Chondrocyte (in vitro differentiated cells): ENCODE results near the gene ADARB2. TPM values are rescaled to one million over a fixed set of nuclear protein-coding genes. Genes with fewer than 3 reads are reported as not detected.

Experiments
- DNase-seq: peaks from one replicate; pipeline ENCODE4 v3.0.0; 2021; ENCODE audit warnings: mixed read lengths, low spot score
- H3K27ac Mint-ChIP-seq: one replicate; pipeline ENCODE4 v1.8.0; 2021; ENCODE audit warnings: mild to moderate bottlenecking, moderate library complexity, mixed read lengths; ENCODE audit not compliant: unreplicated experiment
- H3K27me3 Mint-ChIP-seq: 2 replicates; pipeline ENCODE4 v1.8.0; 2021; ENCODE audit warnings: low read depth, mixed read lengths
- H3K36me3 Mint-ChIP-seq: 2 replicates; pipeline ENCODE4 v1.8.0; 2021; ENCODE audit warnings: low read depth, mixed read lengths
- H3K4me1 Mint-ChIP-seq: 2 replicates; pipeline ENCODE4 v1.8.0; 2021; ENCODE audit warnings: low read depth, mild to moderate bottlenecking, mixed read lengths
- H3K4me3 Mint-ChIP-seq: one replicate; pipeline ENCODE4 v1.8.0; 2021; ENCODE audit warnings: mild to moderate bottlenecking, moderate library complexity, mixed read lengths; ENCODE audit not compliant: unreplicated experiment
- H3K9me3 Mint-ChIP-seq: 2 replicates; pipeline ENCODE4 v1.8.0; 2021; ENCODE audit warnings: low read depth, mixed read lengths
- total RNA-seq: library from RNA; stranded (reverse); gene quantifications from 3 replicates; pipeline ENCODE4 v1.2.1, GENCODE V29; 2021
- TF ChIP-seq, protein P1 (sequence below): fragments of 200-600 bp; sonication (generic); IDR thresholded peaks from 2 replicates; pipeline ENCODE4 v1.5.0; 2021; ENCODE audit warnings: antibody characterized with exemption, mild to moderate bottlenecking, moderate library complexity

Gene ADARB2
- total RNA-seq, 1 donor from 2014 or later: 3.3 TPM

DNA sequence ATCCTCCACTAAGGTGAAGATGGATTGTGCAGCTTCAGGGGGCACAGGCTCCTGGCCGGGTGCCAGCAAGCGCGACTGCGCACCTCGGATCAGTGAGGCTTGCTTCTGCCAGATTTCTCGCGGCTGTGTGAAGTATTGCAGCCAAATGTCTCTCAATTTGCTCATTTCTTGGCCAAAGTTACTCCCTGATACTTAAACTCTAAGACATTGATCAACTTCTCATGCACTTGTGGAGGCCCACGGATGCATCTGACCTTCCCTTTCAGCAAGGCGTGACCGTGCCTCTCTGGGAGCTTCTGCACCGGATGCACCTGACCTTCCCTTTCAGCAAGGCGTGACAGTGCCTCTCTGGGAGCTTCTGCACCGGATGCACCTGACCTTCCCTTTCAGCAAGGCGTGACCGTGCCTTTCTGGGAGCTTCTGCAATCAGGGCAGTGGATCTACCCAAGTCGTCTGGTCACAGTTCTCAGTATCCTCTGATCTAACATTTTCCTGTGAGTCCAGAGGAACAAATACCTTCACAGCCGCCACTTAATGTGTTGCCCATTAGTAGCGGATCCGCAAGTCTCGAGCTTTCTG lies 248.3 kb downstream of the ADARB2 start:
- no peak for DNase-seq
- no peak overlapping the region for H3K4me3 Mint-ChIP-seq
- peaks cover 5% of the 10 kb centered on the region for H3K27me3 Mint-ChIP-seq
- TF ChIP-seq, protein P1, sequence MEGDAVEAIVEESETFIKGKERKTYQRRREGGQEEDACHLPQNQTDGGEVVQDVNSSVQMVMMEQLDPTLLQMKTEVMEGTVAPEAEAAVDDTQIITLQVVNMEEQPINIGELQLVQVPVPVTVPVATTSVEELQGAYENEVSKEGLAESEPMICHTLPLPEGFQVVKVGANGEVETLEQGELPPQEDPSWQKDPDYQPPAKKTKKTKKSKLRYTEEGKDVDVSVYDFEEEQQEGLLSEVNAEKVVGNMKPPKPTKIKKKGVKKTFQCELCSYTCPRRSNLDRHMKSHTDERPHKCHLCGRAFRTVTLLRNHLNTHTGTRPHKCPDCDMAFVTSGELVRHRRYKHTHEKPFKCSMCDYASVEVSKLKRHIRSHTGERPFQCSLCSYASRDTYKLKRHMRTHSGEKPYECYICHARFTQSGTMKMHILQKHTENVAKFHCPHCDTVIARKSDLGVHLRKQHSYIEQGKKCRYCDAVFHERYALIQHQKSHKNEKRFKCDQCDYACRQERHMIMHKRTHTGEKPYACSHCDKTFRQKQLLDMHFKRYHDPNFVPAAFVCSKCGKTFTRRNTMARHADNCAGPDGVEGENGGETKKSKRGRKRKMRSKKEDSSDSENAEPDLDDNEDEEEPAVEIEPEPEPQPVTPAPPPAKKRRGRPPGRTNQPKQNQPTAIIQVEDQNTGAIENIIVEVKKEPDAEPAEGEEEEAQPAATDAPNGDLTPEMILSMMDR: no peak
- H3K9me3 Mint-ChIP-seq: no peaks in the 10 kb centered on the region
- H3K4me1 Mint-ChIP-seq: no peaks in the 10 kb centered on the region
- no peak overlapping the region for H3K27ac Mint-ChIP-seq
- H3K36me3 Mint-ChIP-seq: no peaks in the 10 kb centered on the region

DNA sequence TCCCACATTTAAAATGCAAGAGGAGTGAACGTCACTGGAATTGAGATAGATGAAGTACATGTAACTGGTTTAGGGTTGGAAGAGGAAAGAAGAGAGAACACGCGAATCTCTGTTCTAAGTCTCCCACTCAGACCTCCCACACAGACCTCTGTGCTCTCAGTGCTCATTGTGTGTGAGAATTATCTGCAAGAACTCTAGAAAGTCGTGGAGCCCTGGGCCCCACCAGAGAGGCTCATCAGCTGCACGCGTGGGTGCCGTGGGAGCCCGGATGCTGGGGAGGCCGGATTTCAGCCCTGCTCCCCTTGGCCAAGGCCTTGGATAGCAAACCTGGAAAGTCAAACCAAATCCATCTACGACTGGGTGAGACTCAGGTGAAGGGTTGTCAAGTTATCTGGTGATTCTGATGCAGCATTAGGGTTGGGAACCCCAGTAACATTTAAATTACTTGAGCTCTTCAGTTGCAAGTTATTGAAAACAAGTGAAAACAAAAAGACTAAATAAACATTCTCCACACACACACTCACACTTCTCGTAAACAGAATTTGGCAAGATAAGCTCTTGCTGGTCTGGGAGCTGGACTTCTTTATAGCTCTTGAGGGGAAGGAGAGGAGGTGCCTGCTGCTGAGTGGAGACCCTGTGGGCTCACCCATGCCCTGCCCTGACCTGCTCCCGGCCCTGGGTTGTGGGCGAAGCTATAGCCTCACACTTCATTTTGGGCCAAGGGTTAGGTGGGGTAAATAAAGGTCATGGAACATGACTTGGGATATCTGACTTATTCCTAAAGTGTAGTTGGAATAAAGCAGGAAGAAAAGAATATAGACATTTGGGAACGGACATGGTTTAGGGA lies 250.3 kb downstream of the ADARB2 start:
- DNase-seq: no peak
- TF ChIP-seq, protein P1: no peak
- no peak overlapping the region for H3K27ac Mint-ChIP-seq

GRCh38 chr10:1485357-1485756 lies 252.0 kb downstream of the ADARB2 start:
- DNase-seq: no peak
- H3K27ac Mint-ChIP-seq: no peak overlapping the region
- H3K4me3 Mint-ChIP-seq: no peak overlapping the region
- TF ChIP-seq, protein P1: no peak
- H3K36me3 Mint-ChIP-seq: no peaks in the 10 kb centered on the region
- H3K27me3 Mint-ChIP-seq: peaks cover 28% of the 10 kb centered on the region
- H3K4me1 Mint-ChIP-seq: no peaks in the 10 kb centered on the region
- no peaks in the 10 kb centered on the region for H3K9me3 Mint-ChIP-seq

More for the DNA sequence above, 250.3 kb downstream of the ADARB2 start:
- no peaks in the 10 kb centered on the region for H3K9me3 Mint-ChIP-seq
- H3K4me1 Mint-ChIP-seq: no peaks in the 10 kb centered on the region
- H3K27me3 Mint-ChIP-seq: peaks cover 20% of the 10 kb centered on the region
- no peak overlapping the region for H3K4me3 Mint-ChIP-seq
- no peaks in the 10 kb centered on the region for H3K36me3 Mint-ChIP-seq

- Mint-ChIP-seq H3K4me3 (no peak overlapping the region), H3K4me1 (no peaks in the 10 kb centered on the region), H3K27me3 (peaks cover 28% of the 10 kb centered on the region), H3K36me3 (no peaks in the 10 kb centered on the region), H3K9me3 (no peaks in the 10 kb centered on the region), H3K27ac (no peak overlapping the region)
- TF ChIP-seq, protein P1: no peak
- no peak for DNase-seq
These were observed 253.5 kb downstream of the ADARB2 start for GRCh38 chr10:1483826-1484225.

DNA sequence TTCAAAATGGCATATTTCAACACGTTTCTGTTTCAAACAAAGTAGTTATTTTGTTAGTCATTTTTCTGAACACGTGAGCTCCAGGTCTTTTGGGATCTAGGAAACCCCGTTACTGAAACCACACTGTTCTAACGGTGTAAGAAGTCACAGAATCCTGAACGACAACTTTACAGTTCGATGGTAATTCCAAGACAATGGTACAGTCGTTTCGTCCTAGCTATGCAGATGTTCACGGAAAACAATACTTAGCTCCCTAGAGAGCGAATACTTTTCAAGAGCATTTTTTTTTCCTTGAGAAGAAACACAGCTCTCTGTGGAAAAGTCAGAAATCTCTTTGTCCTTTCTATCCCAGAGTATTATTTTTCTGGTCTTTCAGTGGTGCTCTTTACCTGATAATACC lies 254.1 kb downstream of the ADARB2 start:
- H3K4me3 Mint-ChIP-seq: no peak overlapping the region
- no peak overlapping the region for H3K27ac Mint-ChIP-seq
- H3K27me3 Mint-ChIP-seq: peaks cover 28% of the 10 kb centered on the region
- peaks cover 2% of the 10 kb centered on the region for H3K9me3 Mint-ChIP-seq
- TF ChIP-seq, protein P1: no peak
- no peaks in the 10 kb centered on the region for H3K4me1 Mint-ChIP-seq
- H3K36me3 Mint-ChIP-seq: no peaks in the 10 kb centered on the region
- no peak for DNase-seq
